ENCODE results near the gene TMTC2.

- TF ChIP-seq EGR1 (IDR thresholded peaks at IDR 0.05) (no peak), TEAD4 (IDR thresholded peaks at IDR 0.05) (no peak), REST (IDR thresholded peaks at IDR 0.05; ENCODE audit: low read depth) (no peak), CEBPB (IDR thresholded peaks at IDR 0.05) (no peak), FOXM1 (IDR thresholded peaks at IDR 0.05; ENCODE audit: borderline replicate concordance, low read depth) (no peak), EP300 (IDR thresholded peaks at IDR 0.05; ENCODE audit: borderline replicate concordance) (no peak), CREB1 (IDR thresholded peaks at IDR 0.05; ENCODE audit: low read depth) (no peak)
These were observed 307.4 kb downstream of the TMTC2 start for GRCh38 chr12:82994117-82994516.
